GM12878 (cell line): Measurements from ENCODE around the gene TMEM132D.

Experiments used
- ATF2 ChIP-seq: IDR thresholded peaks from 2 replicates; pipeline ENCODE4 v1.6.1; 2012; ENCODE audit warnings: low read length, inconsistent platforms
- BCL11A ChIP-seq: IDR thresholded peaks from 2 replicates; pipeline ENCODE4 v1.6.1; 2011; ENCODE audit warnings: low read depth, low read length
- CTCF ChIP-seq, 3 experiments: IDR thresholded peaks in 2 of 3; conservative IDR thresholded peaks in 1 of 3; 2 replicates each; pipeline ENCODE4 v1.5.1; 2011; ENCODE audit warnings: low read depth in 3 of 3, low read length in 3 of 3, mild to moderate bottlenecking in 3 of 3, control low read depth in 2 of 3, moderate library complexity in 2 of 3, inconsistent platforms in 1 of 3, mixed read lengths in 1 of 3; ENCODE audit not compliant: control insufficient read depth in 2 of 3, insufficient read depth in 1 of 3; ENCODE audit errors: extremely low read depth in 1 of 3
- PBX3 ChIP-seq: IDR thresholded peaks from 2 replicates; pipeline ENCODE4 v1.6.1; 2011; ENCODE audit warnings: mild to moderate bottlenecking, low read depth, low read length, moderate library complexity; ENCODE audit not compliant: insufficient replicate concordance
- RB1 ChIP-seq: fragments of 450-650 bp; formaldehyde crosslinking; IDR thresholded peaks from 2 replicates; pipeline ENCODE4 v1.6.1; 2017; ENCODE audit warnings: mild to moderate bottlenecking, borderline replicate concordance
- RFX5 ChIP-seq: IDR thresholded peaks from 2 replicates; pipeline ENCODE4 v1.6.1; 2011; ENCODE audit warnings: low read depth, low read length, improper control_type of control experiment
- SIN3A ChIP-seq: IDR thresholded peaks from 2 replicates; pipeline ENCODE4 v1.6.1; 2012; ENCODE audit warnings: low read depth, low read length, improper control_type of control experiment
- SUZ12 ChIP-seq: fragments of 200-600 bp; sonication (generic); IDR thresholded peaks from one replicate; pipeline ENCODE4 v1.6.1; 2018; ENCODE audit warnings: antibody characterized with exemption, mild to moderate bottlenecking; ENCODE audit not compliant: unreplicated experiment
- TBL1XR1 ChIP-seq: IDR thresholded peaks from 2 replicates; pipeline ENCODE4 v1.6.1; 2012; ENCODE audit warnings: low read depth, low read length, improper control_type of control experiment
- YY1 ChIP-seq: IDR thresholded peaks from 2 replicates; pipeline ENCODE4 v1.6.1; 2011; ENCODE audit warnings: low read depth, mild to moderate bottlenecking, low read length
- ZBTB33 ChIP-seq: fragments of 450-650 bp; IDR thresholded peaks from 2 replicates; pipeline ENCODE4 v1.6.1; 2017; ENCODE audit warnings: mild to moderate bottlenecking

- TF ChIP-seq TBL1XR1 (no peak), CTCF (IDR thresholded peaks at IDR 0.05 in 2 of 3, conservative IDR thresholded peaks at IDR 0.05 in 1 of 3; ENCODE audit: control insufficient read depth in 2 of 3, extremely low read depth in 1 of 3, insufficient read depth in 1 of 3, low read depth in 3 of 3, low read length in 3 of 3) (no peak), ATF2 (no peak), RB1 (no peak), RFX5 (no peak), SIN3A (no peak), SUZ12 (no peak), YY1 (no peak), BCL11A (no peak), PBX3 (no peak), ZBTB33 (no peak)
Measured at GRCh38 chr12:129825316-129825715, 78.5 kb downstream of the TMEM132D start.
